Measurements from ENCODE around the gene C12orf57. TPM values are rescaled to one million over a fixed set of nuclear protein-coding genes. Genes with fewer than 3 reads are reported as not detected.

The C12orf57 gene
- total RNA-seq, 1 experiment from 2014 or later: 176 TPM

GRCh38 chr12:6925540-6926279 is 18.1 kb upstream of the C12orf57 start:
- no peaks in the 10 kb centered on the region for H3K9me3 Mint-ChIP-seq (ENCODE audit: unreplicated experiment)
- TF ChIP-seq, protein P1, sequence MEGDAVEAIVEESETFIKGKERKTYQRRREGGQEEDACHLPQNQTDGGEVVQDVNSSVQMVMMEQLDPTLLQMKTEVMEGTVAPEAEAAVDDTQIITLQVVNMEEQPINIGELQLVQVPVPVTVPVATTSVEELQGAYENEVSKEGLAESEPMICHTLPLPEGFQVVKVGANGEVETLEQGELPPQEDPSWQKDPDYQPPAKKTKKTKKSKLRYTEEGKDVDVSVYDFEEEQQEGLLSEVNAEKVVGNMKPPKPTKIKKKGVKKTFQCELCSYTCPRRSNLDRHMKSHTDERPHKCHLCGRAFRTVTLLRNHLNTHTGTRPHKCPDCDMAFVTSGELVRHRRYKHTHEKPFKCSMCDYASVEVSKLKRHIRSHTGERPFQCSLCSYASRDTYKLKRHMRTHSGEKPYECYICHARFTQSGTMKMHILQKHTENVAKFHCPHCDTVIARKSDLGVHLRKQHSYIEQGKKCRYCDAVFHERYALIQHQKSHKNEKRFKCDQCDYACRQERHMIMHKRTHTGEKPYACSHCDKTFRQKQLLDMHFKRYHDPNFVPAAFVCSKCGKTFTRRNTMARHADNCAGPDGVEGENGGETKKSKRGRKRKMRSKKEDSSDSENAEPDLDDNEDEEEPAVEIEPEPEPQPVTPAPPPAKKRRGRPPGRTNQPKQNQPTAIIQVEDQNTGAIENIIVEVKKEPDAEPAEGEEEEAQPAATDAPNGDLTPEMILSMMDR (IDR thresholded peaks at IDR 0.05; ENCODE audit: unreplicated experiment): no peak
- TSS peak; percentile 22 for BruUV-seq (replicated peaks)
- H3K27me3 Mint-ChIP-seq (ENCODE audit: insufficient read depth, unreplicated experiment): no peaks in the 10 kb centered on the region
- peak; percentile 96 for DNase-seq (ENCODE audit: unreplicated experiment)
- ChIA-PET CTCF (interaction anchor here (0.6 to 8.9 kb wide), 30 partner anchors 13 to 1720 kb away, joined by 3 to 114 read pairs (median 4); partner anchors contain the start of genes C12orf57, C1RL, LRRC23 and RNU7-1), POLR2A (interaction anchor here (0.6 to 7.8 kb wide), 27 partner anchors 9 to 533 kb away, joined by 3 to 167 read pairs (median 5); partner anchors contain the start of genes C12orf57, C1RL, CDCA3 and ENO2)
- H3K4me3 Mint-ChIP-seq (ENCODE audit: unreplicated experiment): peak overlapping the region; percentile 80
- intact Hi-C loops (cut with micrococcal nuclease): loop anchor here (2.0 kb wide), 1 partner anchor 183 kb away; the partner anchor contains the start of gene C1RL
- peaks cover 63% of the 10 kb centered on the region for H3K4me1 Mint-ChIP-seq (ENCODE audit: insufficient read depth, unreplicated experiment)
- H3K36me3 Mint-ChIP-seq (ENCODE audit: insufficient read depth, unreplicated experiment): peaks cover 11% of the 10 kb centered on the region
- peak overlapping the region; percentile 92 for H3K27ac Mint-ChIP-seq (ENCODE audit: low read depth, unreplicated experiment)

GRCh38 chr12:6927379-6928021 is 16.3 kb upstream of the C12orf57 start, which contains the start of gene ATN1:
ATN1 (plus strand) TSS chr12:6927959; CDS start chr12:6934002, 6,043 bp downstream.
- peaks cover 23% of the 10 kb centered on the region for H3K36me3 Mint-ChIP-seq (ENCODE audit: insufficient read depth, unreplicated experiment)

DNA sequence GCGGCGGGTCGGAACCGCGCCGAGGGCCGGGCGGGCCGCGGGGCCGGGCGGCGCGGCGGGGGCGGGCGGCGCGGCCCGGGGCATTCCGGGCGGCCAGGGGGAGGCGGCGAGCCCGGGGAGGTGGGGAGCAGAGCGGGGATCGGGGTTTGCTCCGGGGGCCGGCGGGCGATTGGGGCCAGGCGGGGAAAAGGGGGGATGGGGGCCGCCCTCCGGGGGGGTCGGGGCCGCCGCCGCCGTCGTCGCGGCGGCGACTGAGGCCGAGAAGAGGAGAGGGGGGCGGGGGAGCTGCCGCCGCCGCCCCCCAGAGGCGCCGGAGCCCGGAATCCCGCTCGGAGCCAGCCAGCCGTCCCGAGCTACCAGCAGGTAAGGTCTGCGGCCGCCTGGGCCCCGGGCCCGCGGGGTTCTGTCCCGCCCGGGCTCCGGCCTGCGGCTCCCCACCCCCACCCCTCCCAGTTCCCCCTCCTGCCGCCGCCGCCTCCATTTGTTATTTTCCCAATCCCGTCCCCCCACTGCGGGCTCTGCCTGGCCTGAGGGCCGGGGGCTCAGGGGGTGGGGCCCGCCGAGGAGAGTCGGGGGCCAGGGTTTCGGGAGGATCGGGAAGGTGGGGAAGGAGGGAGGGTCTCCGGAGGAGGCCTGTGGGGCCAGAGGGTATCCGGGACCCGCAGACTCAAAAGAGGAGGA is 15.7 kb upstream of the C12orf57 start:
- POLR2A ChIA-PET: interaction anchor here (0.6 to 7.8 kb wide), 12 partner anchors 10 to 181 kb away, joined by 3 to 167 read pairs (median 5); partner anchors contain the start of genes C12orf57, C1RL, CDCA3 and LPCAT3
- DNase-seq (ENCODE audit: unreplicated experiment): no peak
- CTCF ChIA-PET: interaction anchor here (1.2 to 1.5 kb wide), 2 partner anchors 10 to 11 kb away, joined by 6 to 11 read pairs; no protein-coding TSS in a partner anchor

More at GRCh38 chr12:6927379-6928021, 16.3 kb upstream of the C12orf57 start, which contains the start of gene ATN1:
- Mint-ChIP-seq H3K27me3 (ENCODE audit: insufficient read depth, unreplicated experiment) (no peaks in the 10 kb centered on the region), H3K4me3 (ENCODE audit: unreplicated experiment) (peak within 1 kb of the TSS; percentile 91), H3K4me1 (ENCODE audit: insufficient read depth, unreplicated experiment) (peaks cover 69% of the 10 kb centered on the region), H3K9me3 (ENCODE audit: unreplicated experiment) (no peaks in the 10 kb centered on the region), H3K27ac (ENCODE audit: low read depth, unreplicated experiment) (peak within 1 kb of the TSS; percentile 92)
- POLR2A ChIA-PET: interaction anchor here (0.6 to 7.8 kb wide), 14 partner anchors 8 to 180 kb away, joined by 3 to 167 read pairs (median 10); partner anchors contain the start of genes C12orf57, CDCA3, RNU7-1 and SPSB2
- peak; percentile 66 for DNase-seq (ENCODE audit: unreplicated experiment)
- CTCF ChIA-PET: interaction anchor here (0.6 to 8.9 kb wide), 7 partner anchors 11 to 132 kb away, joined by 3 to 114 read pairs (median 4); partner anchors contain the start of genes C12orf57 and RNU7-1
- intact Hi-C loops (cut with micrococcal nuclease): no loop called here
- TF ChIP-seq, protein P1 (IDR thresholded peaks at IDR 0.05; ENCODE audit: unreplicated experiment): no peak
- no TSS peak for BruUV-seq (replicated peaks)

More for the DNA sequence above, 15.7 kb upstream of the C12orf57 start:
- intact Hi-C loops (cut with micrococcal nuclease): no loop called here
- H3K36me3 Mint-ChIP-seq (ENCODE audit: insufficient read depth, unreplicated experiment): peaks cover 27% of the 10 kb centered on the region
- no peaks in the 10 kb centered on the region for H3K9me3 Mint-ChIP-seq (ENCODE audit: unreplicated experiment)
- no peaks in the 10 kb centered on the region for H3K27me3 Mint-ChIP-seq (ENCODE audit: insufficient read depth, unreplicated experiment)
- peak overlapping the region; percentile 91 for H3K4me3 Mint-ChIP-seq (ENCODE audit: unreplicated experiment)
- no TSS peak for BruUV-seq (replicated peaks)
- TF ChIP-seq, protein P1 (IDR thresholded peaks at IDR 0.05; ENCODE audit: unreplicated experiment): no peak
- H3K4me1 Mint-ChIP-seq (ENCODE audit: insufficient read depth, unreplicated experiment): peaks cover 74% of the 10 kb centered on the region
- peak overlapping the region; percentile 92 for H3K27ac Mint-ChIP-seq (ENCODE audit: low read depth, unreplicated experiment)
